GM18498 (cell line): ENCODE data around the gene EID3.
A peak's percentile ranks its signal among the peaks of the same experiment; 100 is the strongest.
"Not testable (repeated sequence)": the region's sequence is repeated elsewhere in the genome, so short reads cannot be mapped to it uniquely, and the experiment has no call there.

Experiments used
- ATAC-seq: cut with Tn5 transposase; IDR thresholded peaks from one replicate; pipeline ENCODE4 v1.9.1; 2021; ENCODE audit warnings: mild to moderate bottlenecking, moderate library complexity; ENCODE audit not compliant: unreplicated experiment

Gene EID3

GRCh38 chr12:104303538-104304151 is at the start of gene EID3:
EID3 (plus strand) TSS chr12:104303739; CDS start chr12:104303935, 196 bp downstream.
- ATAC-seq, result peak; percentile 92

GRCh38 chr12:104257913-104258472 is 45.5 kb upstream of the EID3 start:
- ATAC-seq, result no peak

DNA sequence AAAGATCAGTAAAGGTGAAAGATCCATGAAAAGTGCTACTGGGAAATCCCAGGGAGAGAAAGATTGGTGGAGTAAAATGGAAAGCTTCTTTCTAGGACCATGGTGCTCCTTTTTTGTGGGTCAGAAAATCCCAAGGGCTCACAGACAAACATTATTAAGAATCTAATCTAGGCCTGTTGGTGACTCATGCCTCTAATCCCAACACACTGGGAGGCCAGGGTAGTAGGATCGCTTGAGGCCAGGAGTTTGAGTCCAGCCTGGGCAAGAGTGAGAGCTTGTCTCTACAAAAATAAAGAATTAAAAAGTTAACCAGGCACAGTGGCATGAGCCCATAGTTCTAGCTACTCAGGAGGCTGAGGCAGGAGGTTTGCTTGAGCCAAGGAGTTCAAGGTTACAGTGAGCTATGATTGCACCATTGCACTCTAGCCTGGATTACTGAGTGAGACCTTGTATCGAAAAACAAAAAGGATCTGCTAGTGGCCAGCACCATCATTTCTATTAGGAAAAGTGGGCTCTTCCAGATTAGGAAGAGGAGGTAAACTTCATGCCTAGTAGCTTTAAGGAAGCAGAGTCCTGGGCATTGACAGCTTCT is 45.0 kb upstream of the EID3 start:
- ATAC-seq, result no peak

- ATAC-seq, result no peak
Observed at GRCh38 chr12:104263026-104263425, 40.5 kb upstream of the EID3 start.

GRCh38 chr12:104263580-104264358 is 39.8 kb upstream of the EID3 start:
- ATAC-seq, result no peak

GRCh38 chr12:104265436-104265835 is 38.1 kb upstream of the EID3 start:
- not testable (repeated sequence) for ATAC-seq

DNA sequence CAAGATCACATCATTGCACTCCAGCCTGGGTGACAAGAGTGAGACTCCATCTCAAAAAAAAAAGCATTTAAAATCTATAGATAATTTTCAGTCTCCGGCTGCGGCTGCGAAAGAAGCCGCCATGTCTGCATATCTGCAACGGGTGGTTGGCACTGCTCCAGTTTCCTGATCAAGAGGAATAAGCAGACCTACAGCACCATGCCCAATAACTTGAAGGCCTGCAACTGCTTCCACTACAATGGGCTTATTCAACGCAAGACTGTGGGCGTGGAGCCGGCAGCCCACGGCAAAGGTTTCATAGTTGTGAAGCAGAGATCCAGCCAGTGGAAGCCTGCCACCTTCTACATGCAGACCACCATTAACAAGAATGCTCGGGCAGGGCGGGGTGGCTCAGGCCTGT is 30.6 kb upstream of the EID3 start:
- no peak for ATAC-seq

- ATAC-seq, result no peak
Observed at GRCh38 chr12:104273503-104273902, 30.0 kb upstream of the EID3 start.

- no peak for ATAC-seq
Observed at GRCh38 chr12:104274811-104275210, 28.7 kb upstream of the EID3 start.

- ATAC-seq, result no peak
Observed at GRCh38 chr12:104275689-104276088, 27.9 kb upstream of the EID3 start.

DNA sequence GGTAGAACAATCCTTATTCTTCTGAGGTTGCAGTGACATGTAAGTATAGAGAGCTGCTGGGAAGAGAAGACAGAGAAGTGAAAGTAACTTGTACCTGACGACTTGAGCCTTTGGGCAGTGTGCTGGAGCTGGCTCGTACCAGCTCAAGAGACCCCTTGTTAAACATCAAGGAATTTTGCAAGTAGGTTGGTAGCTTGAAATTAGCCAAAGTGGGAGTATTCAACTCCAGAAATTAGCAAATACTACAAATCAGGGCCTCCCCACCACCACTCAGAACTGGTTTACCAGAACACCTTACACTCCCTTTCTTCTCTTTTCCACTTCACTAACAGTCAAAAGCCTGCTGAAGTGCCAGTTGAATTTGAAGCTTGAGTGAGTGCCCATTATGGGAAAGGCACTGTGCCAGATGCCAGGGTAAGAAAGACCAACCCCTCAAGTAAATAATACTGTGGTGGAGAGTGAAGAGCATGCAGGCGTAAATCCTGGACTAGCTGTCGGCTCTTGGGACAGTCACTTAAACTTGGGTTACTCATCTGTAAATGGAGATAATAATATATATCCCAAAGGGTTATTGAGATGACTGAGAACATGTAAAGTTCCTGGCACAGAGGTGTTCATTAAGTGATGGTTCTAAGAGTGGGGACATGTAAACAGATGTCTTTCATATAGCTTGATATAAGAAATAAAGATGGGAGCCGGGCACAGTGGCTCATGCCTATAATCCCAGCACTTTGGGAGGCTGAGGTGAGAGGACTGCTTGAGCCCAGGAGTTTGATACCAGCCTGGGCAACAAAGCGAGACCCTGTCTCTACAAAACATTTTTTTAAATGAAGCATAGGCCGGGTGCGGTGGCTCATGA is 27.0 kb upstream of the EID3 start:
- ATAC-seq, result peak; percentile 83

GRCh38 chr12:104279164-104279563 is 24.4 kb upstream of the EID3 start:
- ATAC-seq, result no peak

GRCh38 chr12:104280111-104280510 is 23.4 kb upstream of the EID3 start:
- no peak for ATAC-seq

- ATAC-seq, result no peak
Observed at GRCh38 chr12:104280717-104281458, 22.7 kb upstream of the EID3 start.

- ATAC-seq, result no peak
Observed at GRCh38 chr12:104281636-104282035, 21.9 kb upstream of the EID3 start.

DNA sequence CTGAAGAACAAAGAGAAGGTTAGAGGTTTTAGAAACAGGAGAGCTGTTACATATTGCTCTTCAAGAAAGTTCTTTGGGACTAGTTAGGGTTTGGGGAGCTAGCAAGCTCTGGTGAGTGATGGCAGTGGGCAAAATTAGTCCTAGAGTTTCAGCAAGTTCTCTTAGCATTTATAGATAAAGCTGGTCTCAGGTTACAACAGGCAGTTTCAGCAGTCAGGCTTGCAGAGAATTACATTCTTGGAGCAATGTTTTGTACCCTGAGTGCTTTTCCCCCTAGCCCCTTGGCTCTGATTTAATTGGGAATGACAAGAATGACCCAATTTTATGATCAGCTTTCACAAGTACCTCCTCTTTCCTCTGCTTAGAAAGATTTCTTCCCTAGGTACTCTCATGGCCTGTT is 21.4 kb upstream of the EID3 start:
- no peak for ATAC-seq

DNA sequence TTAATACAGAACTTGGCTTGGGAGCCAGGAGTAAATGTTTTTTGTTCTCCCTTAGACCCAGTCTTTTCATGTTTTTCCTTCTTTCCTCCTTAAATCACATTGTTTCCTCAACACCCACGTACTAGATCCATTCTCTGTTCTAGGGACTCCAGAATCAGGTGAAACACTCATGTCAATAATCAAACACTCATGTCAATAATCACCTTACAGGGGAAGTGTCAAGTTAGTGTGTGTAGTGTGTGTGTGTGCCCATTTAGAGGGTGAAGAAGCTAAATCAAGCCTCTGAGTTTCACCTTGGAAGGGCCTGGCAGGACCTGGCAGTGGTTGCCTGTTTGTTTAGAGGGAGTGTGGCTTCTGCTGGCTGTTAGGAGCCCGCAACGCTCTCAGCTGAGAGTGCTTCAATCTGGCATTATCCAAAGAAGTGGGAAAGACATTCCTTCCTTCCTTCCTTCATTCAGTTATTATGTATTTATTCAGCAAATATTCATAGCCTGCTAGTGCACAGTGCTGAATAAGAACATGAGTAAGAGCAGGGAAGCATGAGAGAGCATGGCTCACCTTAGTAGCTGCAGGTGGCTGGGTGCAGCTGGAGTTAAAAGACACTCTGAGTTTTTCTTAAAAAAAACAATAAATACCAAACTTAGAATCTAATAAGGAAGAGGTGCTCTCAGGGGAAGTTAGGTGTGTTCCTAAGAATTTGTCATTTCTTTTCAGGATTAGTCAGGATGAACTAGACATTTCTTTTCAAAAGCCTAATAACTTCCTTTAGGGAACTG is 17.6 kb upstream of the EID3 start:
- no peak for ATAC-seq

- ATAC-seq, result peak; percentile 91
Observed at GRCh38 chr12:104286516-104287482, 16.7 kb upstream of the EID3 start.
